ENCODE results near the gene PCGF3.

- no peak for TF ChIP-seq POLR2A (IDR thresholded peaks at IDR 0.05; ENCODE audit: low read depth, low read length)
- no peak for TF ChIP-seq E2F4 (IDR thresholded peaks at IDR 0.05; ENCODE audit: low read depth, low read length)
- no peak for TF ChIP-seq NFYB (IDR thresholded peaks at IDR 0.05; ENCODE audit: insufficient read depth, low read depth, low read length)
- TF ChIP-seq BCLAF1 (IDR thresholded peaks at IDR 0.05) = no peak
- TF ChIP-seq NFIC (IDR thresholded peaks at IDR 0.05; ENCODE audit: low read depth, low read length) = no peak
Observed at GRCh38 chr4:784401-785331, 79.0 kb downstream of the PCGF3 start.

Data from GM12878 (cell line).